ENCODE results near the gene EIF4G1.
A peak's percentile ranks its signal among the peaks of the same experiment; 100 is the strongest.

EIF4G1 gene

GRCh38 chr3:184315871-184316661 lies 1.7 kb downstream of the EIF4G1 start:
- DNase-seq (ENCODE audit: extremely low spot score): peak; percentile 19
- ChIA-PET POLR2A (interaction anchor here (1.0 to 1.3 kb wide), 4 partner anchors 8 to 19 kb away, joined by 3 to 6 read pairs (median 4); no protein-coding TSS in a partner anchor), CTCF (interaction anchor here (0.7 to 1.5 kb wide), 5 partner anchors 11 to 89 kb away, joined by 3 to 5 read pairs (median 3); partner anchors contain the start of gene EEF1AKMT4)
- TF ChIP-seq CTCF (IDR thresholded peaks at IDR 0.05; ENCODE audit: control extremely low read depth, extremely low read depth, low read depth, missing control alignments): no peak

- ChIA-PET CTCF (interaction anchor here (1.3 kb wide), 1 partner anchor 14 kb away, joined by 3 read pairs; no protein-coding TSS in a partner anchor), POLR2A (interaction anchor here (1.3 kb wide), 1 partner anchor 11 kb away, joined by 5 read pairs; no protein-coding TSS in a partner anchor)
- DNase-seq (ENCODE audit: extremely low spot score): no peak
- no peak for TF ChIP-seq CTCF (IDR thresholded peaks at IDR 0.05; ENCODE audit: control extremely low read depth, extremely low read depth, low read depth, missing control alignments)
Observed at GRCh38 chr3:184316792-184317191, 2.4 kb downstream of the EIF4G1 start.

- no peak for TF ChIP-seq CTCF (IDR thresholded peaks at IDR 0.05; ENCODE audit: control extremely low read depth, extremely low read depth, low read depth, missing control alignments)
- ChIA-PET CTCF (interaction anchor here (1.3 kb wide), 1 partner anchor 15 kb away, joined by 3 read pairs; no protein-coding TSS in a partner anchor), POLR2A (no interaction called here)
- DNase-seq (ENCODE audit: extremely low spot score): no peak
Observed at GRCh38 chr3:184317201-184317600, 2.8 kb downstream of the EIF4G1 start.

GRCh38 chr3:184320104-184320445 lies 5.7 kb downstream of the EIF4G1 start:
- TF ChIP-seq CTCF (IDR thresholded peaks at IDR 0.05; ENCODE audit: control extremely low read depth, extremely low read depth, low read depth, missing control alignments): no peak
- ChIA-PET POLR2A (interaction anchor here (0.6 kb wide), 1 partner anchor 21 kb away, joined by 3 read pairs; no protein-coding TSS in a partner anchor), CTCF (interaction anchor here (0.8 to 1.2 kb wide), 3 partner anchors 9 to 26 kb away, joined by 3 to 7 read pairs (median 3); no protein-coding TSS in a partner anchor)
- peak; percentile 20 for DNase-seq (ENCODE audit: extremely low spot score)

GRCh38 chr3:184321666-184322065 lies 7.3 kb downstream of the EIF4G1 start:
- POLR2A ChIA-PET: interaction anchor here (0.7 kb wide), 1 partner anchor 21 kb away, joined by 3 read pairs; no protein-coding TSS in a partner anchor
- CTCF ChIA-PET: interaction anchor here (0.9 kb wide), 1 partner anchor 72 kb away, joined by 3 read pairs; the partner anchor contains the start of gene EEF1AKMT4
- no peak for TF ChIP-seq CTCF (IDR thresholded peaks at IDR 0.05; ENCODE audit: control extremely low read depth, extremely low read depth, low read depth, missing control alignments)
- DNase-seq (ENCODE audit: extremely low spot score): no peak

- CTCF ChIA-PET: interaction anchor here (1.2 kb wide), 1 partner anchor 39 kb away, joined by 3 read pairs; no protein-coding TSS in a partner anchor
- POLR2A ChIA-PET: no interaction called here
- no peak for DNase-seq (ENCODE audit: extremely low spot score)
- TF ChIP-seq CTCF (IDR thresholded peaks at IDR 0.05; ENCODE audit: control extremely low read depth, extremely low read depth, low read depth, missing control alignments): no peak
Observed at GRCh38 chr3:184322731-184323487, 8.5 kb downstream of the EIF4G1 start.
